Measurements from ENCODE around the gene AMIGO1. TPM values are rescaled to one million over a fixed set of nuclear protein-coding genes. Genes with fewer than 3 reads are reported as not detected.
A peak's percentile ranks its signal among the peaks of the same experiment; 100 is the strongest.

AMIGO1 gene
- total and polyA plus RNA-seq, 7 donors: 0.60 to 12.1 (median 6.4) TPM

- Histone ChIP-seq H3K27me3 (no peaks in the 10 kb centered on the region), H3K27ac (peak overlapping the region; percentile 31 to 72 (median 52)), H3K4me1 (peaks cover 0 to 44% (median 34%) of the 10 kb centered on the region in 4 donors), H3K4me3 (peak overlapping the region in 3 of 4 donors; percentile 15 to 18 (median 17)), H3K36me3 (no peaks in the 10 kb centered on the region), H3K9me3 (no peaks in the 10 kb centered on the region)
- intact Hi-C loops (cut with DNase I): loop anchor here (1.0 to 10.0 kb wide), 3 partner anchors 38 to 258 kb away; partner anchors contain the start of genes CYB561D1 and PSMA5
- 11 to 16% methylated on average over 12 of the region's 12 CpGs for WGBS, 2 donors
- DNase-seq: peak; percentile 91
- TF ChIP-seq POLR2AphosphoS5 (IDR thresholded peaks at IDR 0.05) (no peak), CTCF (IDR thresholded peaks at IDR 0.05) (peak; percentile 96 to 99 (median 98)), EP300 (IDR thresholded peaks at IDR 0.05) (no peak), POLR2A (IDR thresholded peaks at IDR 0.05) (no peak)
Measured at GRCh38 chr1:109532365-109533136, 23.0 kb upstream of the AMIGO1 start.

- intact Hi-C loops (cut with DNase I): loop anchor here (1.0 to 10.0 kb wide), 3 partner anchors 38 to 257 kb away; partner anchors contain the start of genes CYB561D1 and PSMA5
- H3K4me3 ChIP-seq: peak overlapping the region in 3 of 4 donors; percentile 15 to 18 (median 17)
Measured at GRCh38 chr1:109531826-109532364, 22.4 kb upstream of the AMIGO1 start.

GRCh38 chr1:109531380-109531779 lies 21.9 kb upstream of the AMIGO1 start:
- intact Hi-C loops (cut with DNase I): loop anchor here (10.0 kb wide), 1 partner anchor 257 kb away; no protein-coding TSS in a partner anchor
- H3K27me3 ChIP-seq: no peaks in the 10 kb centered on the region
- no peak overlapping the region for H3K4me3 ChIP-seq
- no peaks in the 10 kb centered on the region for H3K9me3 ChIP-seq
- WGBS, 2 donors: 87 to 89% methylated on average over 4 of the region's 4 CpGs
- H3K36me3 ChIP-seq: no peaks in the 10 kb centered on the region
- H3K27ac ChIP-seq: no peak overlapping the region
- TF ChIP-seq POLR2A (IDR thresholded peaks at IDR 0.05): no peak
- no peak for TF ChIP-seq POLR2AphosphoS5 (IDR thresholded peaks at IDR 0.05)
- TF ChIP-seq EP300 (IDR thresholded peaks at IDR 0.05): no peak
- TF ChIP-seq CTCF (IDR thresholded peaks at IDR 0.05): no peak
- no peak for DNase-seq
- peaks cover 0 to 37% (median 30%) of the 10 kb centered on the region in 4 donors for H3K4me1 ChIP-seq

More at GRCh38 chr1:109531826-109532364, 22.4 kb upstream of the AMIGO1 start:
- no peaks in the 10 kb centered on the region for H3K27me3 ChIP-seq
- H3K36me3 ChIP-seq: no peaks in the 10 kb centered on the region
- DNase-seq: no peak
- no peaks in the 10 kb centered on the region for H3K9me3 ChIP-seq
- peaks cover 0 to 42% (median 34%) of the 10 kb centered on the region in 4 donors for H3K4me1 ChIP-seq
- H3K27ac ChIP-seq: peak overlapping the region in 1 of 4 donors; percentile 63
- TF ChIP-seq EP300 (IDR thresholded peaks at IDR 0.05): no peak
- no peak for TF ChIP-seq POLR2AphosphoS5 (IDR thresholded peaks at IDR 0.05)
- no peak for TF ChIP-seq POLR2A (IDR thresholded peaks at IDR 0.05)
- no peak for TF ChIP-seq CTCF (IDR thresholded peaks at IDR 0.05)
- WGBS, 2 donors: 45 to 57% methylated on average over 16 of the region's 16 CpGs

DNA sequence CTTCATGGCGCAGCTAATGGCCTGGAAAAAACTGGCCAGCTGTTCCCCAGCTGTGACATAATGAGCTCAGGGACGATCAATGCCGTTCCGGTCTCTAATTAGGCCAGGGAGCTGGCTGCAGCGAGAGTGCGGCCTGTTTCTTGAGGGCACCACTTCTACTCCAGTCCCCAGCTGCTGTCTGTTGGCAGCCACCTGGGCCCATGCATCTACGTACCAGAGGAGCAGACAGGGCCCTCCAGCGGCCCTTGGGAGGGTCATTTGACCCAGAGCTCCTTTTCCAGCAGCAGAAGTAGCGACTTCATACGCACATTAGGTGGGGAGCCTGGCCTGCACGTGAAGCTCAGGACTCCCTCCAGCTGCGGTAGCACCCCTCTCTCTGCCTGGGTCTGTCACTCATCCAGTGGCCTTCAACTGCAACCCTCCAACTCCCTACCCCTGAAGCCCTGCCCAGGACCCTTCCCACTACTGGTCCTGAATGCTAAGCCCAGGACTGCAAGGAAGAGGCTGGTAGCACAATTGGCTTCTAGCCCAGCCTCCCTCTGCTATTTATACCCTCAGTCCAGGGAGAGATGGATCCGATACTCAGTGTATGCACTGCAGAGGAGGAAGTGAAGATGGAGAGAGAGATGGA lies 21.0 kb upstream of the AMIGO1 start:
- Histone ChIP-seq H3K9me3 (no peaks in the 10 kb centered on the region), H3K27me3 (no peaks in the 10 kb centered on the region), H3K4me3 (no peak overlapping the region), H3K27ac (no peak overlapping the region), H3K36me3 (no peaks in the 10 kb centered on the region), H3K4me1 (peaks cover 0 to 29% (median 22%) of the 10 kb centered on the region in 4 donors)
- no peak for TF ChIP-seq EP300 (IDR thresholded peaks at IDR 0.05)
- TF ChIP-seq POLR2AphosphoS5 (IDR thresholded peaks at IDR 0.05): no peak
- TF ChIP-seq CTCF (IDR thresholded peaks at IDR 0.05): no peak
- TF ChIP-seq POLR2A (IDR thresholded peaks at IDR 0.05): no peak
- intact Hi-C loops (cut with DNase I): loop anchor here (10.0 kb wide), 1 partner anchor 256 kb away; no protein-coding TSS in a partner anchor
- no peak for DNase-seq
- 81 to 84% methylated on average over 13 of the region's 13 CpGs for WGBS, 2 donors

Data from sigmoid colon (tissue), 7 donors.